Measurements from ENCODE around the gene BORCS6. TPM values are rescaled to one million over a fixed set of nuclear protein-coding genes. Genes with fewer than 3 reads are reported as not detected.

BORCS6 gene
- total and polyA plus RNA-seq, 9 of the 15 experiments (the other 6 are each of a cell fraction or from before 2014, with no cell fraction given) = 0.01 to 7.4 (median 2.3) TPM

DNA sequence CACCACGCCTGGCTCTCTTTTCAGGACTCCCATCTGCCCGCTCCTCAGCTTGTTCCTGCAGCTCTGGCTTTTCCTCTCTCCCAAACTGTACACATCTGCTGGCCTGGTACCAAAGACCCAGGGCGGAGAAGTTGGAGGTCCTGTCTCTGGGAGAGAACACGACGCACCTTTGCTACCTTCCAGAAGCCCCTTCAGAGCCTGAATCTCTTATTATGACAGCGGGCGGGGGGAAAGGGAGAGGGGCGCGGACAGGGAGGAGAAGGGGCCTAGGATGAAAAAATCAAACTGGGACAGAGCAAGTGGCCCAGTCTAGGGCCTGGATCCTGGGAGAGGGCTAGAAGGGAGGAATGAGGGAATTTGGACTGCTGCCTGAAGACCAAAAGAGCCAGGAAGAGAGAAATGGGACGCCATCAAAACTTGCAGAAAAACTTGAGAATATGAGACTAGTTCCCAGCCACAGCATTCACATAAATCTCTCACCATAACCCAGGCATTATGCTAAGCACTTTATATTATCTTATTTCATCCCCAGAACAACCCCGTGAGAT is 35.3 kb downstream of the BORCS6 start:
- ATAC-seq (no peak), DNase-seq (ENCODE audit: extremely low read depth in 1 of 4, low spot score in 3 of 4) (no peak), FAIRE-seq (no peak)
- in situ Hi-C loops (cut with MboI) = no loop called here
- H2AFZ ChIP-seq (ENCODE audit: low read depth, low read length) = no peak overlapping the region
- no peaks in the 10 kb centered on the region for H3K9me3 ChIP-seq (replicated peaks; ENCODE audit: control insufficient read depth, insufficient read depth, low read depth, low read length)
- intact Hi-C loops (cut with micrococcal nuclease) = no loop called here
- 24% methylated on average over 7 of the region's 11 CpGs for WGBS (ENCODE audit: insufficient coverage, low coverage, missing lambda C conversion rate)
- H3K9ac ChIP-seq (ENCODE audit: insufficient read depth in 1 of 2, low read depth in 2 of 2, low read length in 2 of 2) = peak overlapping the region; percentile 73 to 89; a peak in 3 of 4 replicates
- 0 out of 2 replicates have a peak, but pooled peaks cover 4% of the 10 kb centered on the region for H4K20me1 ChIP-seq (replicated peaks; ENCODE audit: control insufficient read depth, insufficient read depth, low read length)
- H3K4me3 ChIP-seq = no peak overlapping the region; the same call in 1 of the 2 replicates
- ChIA-PET POLR2A (interaction anchor here (0.6 to 8.6 kb wide), 9 partner anchors 8 to 222 kb away, joined by 3 to 105 read pairs (median 3); partner anchors contain the start of genes AURKB and VAMP2), CTCF (ENCODE audit: low intra/inter-chr PET ratio) (no interaction called here)
- H3K4me2 ChIP-seq (ENCODE audit: insufficient read depth, low read length) = peak overlapping the region; percentile 89
- peaks cover 35 to 80% of the 10 kb centered on the region in 2 experiments for H3K4me1 ChIP-seq (replicated peaks in 1 of 2; ENCODE audit: control insufficient read depth in 2 of 2, insufficient read depth in 2 of 2, low read length in 2 of 2)
- peaks cover 48% of the 10 kb centered on the region for H3K79me2 ChIP-seq (ENCODE audit: control insufficient read depth, insufficient read depth, low read length)
- H3K27me3 ChIP-seq (ENCODE audit: control insufficient read depth in 2 of 2, insufficient read depth in 2 of 2, low read length in 2 of 2) = no peaks in the 10 kb centered on the region
- H3K36me3 ChIP-seq (ENCODE audit: control insufficient read depth, insufficient read depth, low read length) = peaks cover 17% of the 10 kb centered on the region; the same call in 2 of the 3 replicates
- no TSS peak for BruUV-seq (replicated peaks)
- TF ChIP-seq ZNF445 (CRISPR knock-in tag; IDR thresholded peaks at IDR 0.05; ENCODE audit: low read depth) (no peak), NR2C2 (CRISPR knock-in tag; IDR thresholded peaks at IDR 0.05) (no peak), NR2C2 (tag; IDR thresholded peaks at IDR 0.05) (peak; percentile 1; the same call in 1 of the 2 replicates)
- TF ChIP-seq, protein P1, sequence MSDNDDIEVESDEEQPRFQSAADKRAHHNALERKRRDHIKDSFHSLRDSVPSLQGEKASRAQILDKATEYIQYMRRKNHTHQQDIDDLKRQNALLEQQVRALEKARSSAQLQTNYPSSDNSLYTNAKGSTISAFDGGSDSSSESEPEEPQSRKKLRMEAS (CRISPR knock-in tag; IDR thresholded peaks at IDR 0.05) = 0 out of 2 replicates have a peak, but pooled peaks have one; percentile 7
- H3K27ac ChIP-seq (ENCODE audit: extremely low read depth, low read depth, low read length) = peak overlapping the region; percentile 94; the same call in 2 of the 3 replicates
- no peaks in the 10 kb centered on the region for H3K9me1 ChIP-seq (ENCODE audit: control insufficient read depth, insufficient read depth, low read length)
